GM23338 (cell line): ENCODE measurements around the gene NINJ1. TPM values are rescaled to one million over a fixed set of nuclear protein-coding genes. Genes with fewer than 3 reads are reported as not detected.

ENCODE experiments used
- ATAC-seq: fragments of 200-7000 bp; cut with Tn5 transposase; 3 replicates; pipeline ENCODE4 v1.9.1; 2020
- DNase-seq: peaks from one replicate; pipeline ENCODE4 v3.0.0-alpha.2; 2015; ENCODE audit warnings: low spot score
- H2AFZ ChIP-seq: fragments of 200-600 bp; sonication (generic); 2 replicates; pipeline ENCODE4 v1.8.0; 2016; ENCODE audit warnings: antibody characterized with exemption, mild to moderate bottlenecking, moderate library complexity
- H3F3A ChIP-seq: fragments of 200-600 bp; sonication (generic); replicated peaks from 2 replicates; pipeline ENCODE4 v1.8.0; 2017; ENCODE audit warnings: antibody characterized with exemption, mixed run types, low read depth
- H3K27ac ChIP-seq: fragments of 200-600 bp; sonication (generic); 2 replicates; pipeline ENCODE4 v1.6.1; 2016; ENCODE audit warnings: low read depth
- H3K27me3 ChIP-seq: fragments of 200-600 bp; sonication (generic); 2 replicates; pipeline ENCODE4 v1.8.0; 2016; ENCODE audit warnings: mild to moderate bottlenecking, mixed run types, moderate library complexity; ENCODE audit not compliant: insufficient read depth
- H3K36me3 ChIP-seq: fragments of 200-600 bp; sonication (generic); 2 replicates; pipeline ENCODE4 v1.8.0; 2016; ENCODE audit warnings: mild to moderate bottlenecking; ENCODE audit not compliant: insufficient read depth
- H3K4me1 ChIP-seq: fragments of 200-600 bp; sonication (generic); 2 replicates; pipeline ENCODE4 v1.8.0; 2016; ENCODE audit warnings: mild to moderate bottlenecking, moderate library complexity; ENCODE audit not compliant: insufficient read depth
- H3K4me2 ChIP-seq: fragments of 200-600 bp; sonication (generic); 2 replicates; pipeline ENCODE4 v1.7.1; 2017; ENCODE audit warnings: mixed run types
- H3K4me3 ChIP-seq: fragments of 200-600 bp; sonication (generic); 2 replicates; pipeline ENCODE4 v1.6.1; 2016; ENCODE audit warnings: mixed run types
- H3K79me2 ChIP-seq: fragments of 200-600 bp; sonication (generic); replicated peaks from 2 replicates; pipeline ENCODE4 v1.8.0; 2017; ENCODE audit warnings: mild to moderate bottlenecking; ENCODE audit not compliant: insufficient read depth
- H3K9me2 ChIP-seq: fragments of 200-600 bp; sonication (generic); 2 replicates; pipeline ENCODE4 v1.8.0; 2017; ENCODE audit not compliant: insufficient read depth
- H4K20me1 ChIP-seq: fragments of 200-600 bp; sonication (generic); replicated peaks from 2 replicates; pipeline ENCODE4 v1.8.0; 2017; ENCODE audit warnings: mild to moderate bottlenecking; ENCODE audit not compliant: insufficient read depth
- H3K27ac Mint-ChIP-seq: 2 replicates; pipeline ENCODE4 v1.8.0; 2020; ENCODE audit warnings: inconsistent platforms, mild to moderate bottlenecking, moderate library complexity, mixed read lengths
- H3K27me3 Mint-ChIP-seq: 3 replicates; pipeline ENCODE4 v1.8.0; 2022; ENCODE audit warnings: low read depth, mild to moderate bottlenecking, moderate library complexity, mixed read lengths, inconsistent platforms; ENCODE audit not compliant: insufficient read depth, poor library complexity
- H3K36me3 Mint-ChIP-seq: 3 replicates; pipeline ENCODE4 v1.8.0; 2021; ENCODE audit warnings: low read depth, mild to moderate bottlenecking, inconsistent platforms, moderate library complexity, mixed read lengths
- H3K4me1 Mint-ChIP-seq: 3 replicates; pipeline ENCODE4 v1.8.0; 2020; ENCODE audit warnings: mild to moderate bottlenecking, inconsistent platforms, mixed read lengths
- H3K4me3 Mint-ChIP-seq: 3 replicates; pipeline ENCODE4 v1.8.0; 2021; ENCODE audit warnings: moderate library complexity, mild to moderate bottlenecking, inconsistent platforms, mixed read lengths
- H3K9me3 Mint-ChIP-seq: 3 replicates; pipeline ENCODE4 v1.8.0; 2020; ENCODE audit warnings: moderate library complexity, mild to moderate bottlenecking, inconsistent platforms, mixed read lengths
- CREB1 ChIP-seq: fragments of 250-450 bp; sonication (Bioruptor Pico); IDR thresholded peaks from 2 replicates; pipeline ENCODE4 v1.5.0; 2020; ENCODE audit warnings: low read depth, mild to moderate bottlenecking, moderate library complexity
- EZH2 ChIP-seq: fragments of 200-600 bp; sonication (generic); IDR thresholded peaks from one replicate; pipeline ENCODE4 v1.8.0; 2017; ENCODE audit warnings: antibody characterized with exemption, mild to moderate bottlenecking, low read depth; ENCODE audit not compliant: unreplicated experiment
- EZH2phosphoT487 ChIP-seq: fragments of 200-600 bp; sonication (generic); IDR thresholded peaks from one replicate; pipeline ENCODE4 v1.8.1; 2018; ENCODE audit warnings: antibody characterized with exemption; ENCODE audit not compliant: unreplicated experiment
- NANOG ChIP-seq: IDR thresholded peaks from 2 replicates; pipeline ENCODE4 v1.6.1; 2016; ENCODE audit warnings: antibody characterized with exemption, borderline replicate concordance
- POLR2AphosphoS5 ChIP-seq: IDR thresholded peaks from 2 replicates; pipeline ENCODE4 v1.6.1; 2016; ENCODE audit warnings: antibody characterized with exemption, low read depth
- STAT1 ChIP-seq: IDR thresholded peaks from one replicate; pipeline ENCODE4 v1.6.1; 2016; ENCODE audit warnings: antibody characterized with exemption; ENCODE audit not compliant: unreplicated experiment
- ZNF114 ChIP-seq: fragments of 250-450 bp; sonication (Bioruptor Pico); IDR thresholded peaks from 2 replicates; pipeline ENCODE4 v1.5.0; 2020; ENCODE audit warnings: mild to moderate bottlenecking, moderate library complexity
- polyA plus RNA-seq: library from polyadenylated mRNA; unstranded; fragments of >200 nt; fragmentation: Nextera tagmentation; extraction: Ambion mirVana; gene quantifications from 2 replicates; pipeline ENCODE4 v1.2.1, GENCODE V29; 2016
- total RNA-seq: library from RNA; depleted of rRNA; stranded (reverse); fragments of >200 nt; shearing (Covaris generic); gene quantifications from 2 replicates; pipeline ENCODE4 v1.2.3, GENCODE V29; 2014
- TF ChIP-seq, protein P1 (sequence below): IDR thresholded peaks from one replicate; pipeline ENCODE4 v1.6.1; 2018; ENCODE audit warnings: antibody characterized with exemption; ENCODE audit not compliant: unreplicated experiment
- TF ChIP-seq, protein P2 (sequence below), 2 experiments: fragments of 200-600 bp in 1 of 2; sonication (generic) in 1 of 2; conservative IDR thresholded peaks; 2 replicates each; pipeline versions ENCODE4 v1.5.1 to v1.6.1; 2016 to 2017; ENCODE audit warnings: antibody characterized with exemption in 2 of 2, low read depth in 2 of 2, mild to moderate bottlenecking in 2 of 2, moderate library complexity in 1 of 2
- TF ChIP-seq, protein P3 (sequence below): IDR thresholded peaks from 2 replicates; pipeline ENCODE4 v1.6.1; 2016; ENCODE audit warnings: antibody characterized with exemption

Gene NINJ1
- total and polyA plus RNA-seq, 2 experiments from 2014 or later: 36.3 to 39.7 TPM

DNA sequence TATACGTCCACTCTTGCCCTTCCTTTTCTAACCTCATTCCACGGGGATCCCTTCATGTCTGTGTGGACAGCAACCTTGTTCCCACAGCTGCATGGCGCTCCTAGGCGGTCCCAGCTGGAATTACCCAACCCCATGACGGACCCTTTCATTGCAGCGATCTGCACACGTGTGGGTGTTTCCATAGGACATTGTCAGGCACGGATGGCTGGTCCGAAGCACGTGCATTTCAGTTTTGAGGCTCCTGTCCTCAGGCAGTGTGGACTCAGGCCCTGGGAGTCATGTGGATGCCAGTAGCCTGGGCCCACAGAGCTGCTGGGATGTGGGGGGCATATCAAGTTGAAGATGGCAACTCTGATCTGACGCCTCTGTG lies 23.1 kb downstream of the NINJ1 start (continued):
- no peak for TF ChIP-seq CREB1
- TF ChIP-seq POLR2AphosphoS5: no peak
- TF ChIP-seq, protein P1, sequence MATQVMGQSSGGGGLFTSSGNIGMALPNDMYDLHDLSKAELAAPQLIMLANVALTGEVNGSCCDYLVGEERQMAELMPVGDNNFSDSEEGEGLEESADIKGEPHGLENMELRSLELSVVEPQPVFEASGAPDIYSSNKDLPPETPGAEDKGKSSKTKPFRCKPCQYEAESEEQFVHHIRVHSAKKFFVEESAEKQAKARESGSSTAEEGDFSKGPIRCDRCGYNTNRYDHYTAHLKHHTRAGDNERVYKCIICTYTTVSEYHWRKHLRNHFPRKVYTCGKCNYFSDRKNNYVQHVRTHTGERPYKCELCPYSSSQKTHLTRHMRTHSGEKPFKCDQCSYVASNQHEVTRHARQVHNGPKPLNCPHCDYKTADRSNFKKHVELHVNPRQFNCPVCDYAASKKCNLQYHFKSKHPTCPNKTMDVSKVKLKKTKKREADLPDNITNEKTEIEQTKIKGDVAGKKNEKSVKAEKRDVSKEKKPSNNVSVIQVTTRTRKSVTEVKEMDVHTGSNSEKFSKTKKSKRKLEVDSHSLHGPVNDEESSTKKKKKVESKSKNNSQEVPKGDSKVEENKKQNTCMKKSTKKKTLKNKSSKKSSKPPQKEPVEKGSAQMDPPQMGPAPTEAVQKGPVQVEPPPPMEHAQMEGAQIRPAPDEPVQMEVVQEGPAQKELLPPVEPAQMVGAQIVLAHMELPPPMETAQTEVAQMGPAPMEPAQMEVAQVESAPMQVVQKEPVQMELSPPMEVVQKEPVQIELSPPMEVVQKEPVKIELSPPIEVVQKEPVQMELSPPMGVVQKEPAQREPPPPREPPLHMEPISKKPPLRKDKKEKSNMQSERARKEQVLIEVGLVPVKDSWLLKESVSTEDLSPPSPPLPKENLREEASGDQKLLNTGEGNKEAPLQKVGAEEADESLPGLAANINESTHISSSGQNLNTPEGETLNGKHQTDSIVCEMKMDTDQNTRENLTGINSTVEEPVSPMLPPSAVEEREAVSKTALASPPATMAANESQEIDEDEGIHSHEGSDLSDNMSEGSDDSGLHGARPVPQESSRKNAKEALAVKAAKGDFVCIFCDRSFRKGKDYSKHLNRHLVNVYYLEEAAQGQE: no peak
- no peak for TF ChIP-seq EZH2
- TF ChIP-seq STAT1: no peak
- TF ChIP-seq, protein P2, sequence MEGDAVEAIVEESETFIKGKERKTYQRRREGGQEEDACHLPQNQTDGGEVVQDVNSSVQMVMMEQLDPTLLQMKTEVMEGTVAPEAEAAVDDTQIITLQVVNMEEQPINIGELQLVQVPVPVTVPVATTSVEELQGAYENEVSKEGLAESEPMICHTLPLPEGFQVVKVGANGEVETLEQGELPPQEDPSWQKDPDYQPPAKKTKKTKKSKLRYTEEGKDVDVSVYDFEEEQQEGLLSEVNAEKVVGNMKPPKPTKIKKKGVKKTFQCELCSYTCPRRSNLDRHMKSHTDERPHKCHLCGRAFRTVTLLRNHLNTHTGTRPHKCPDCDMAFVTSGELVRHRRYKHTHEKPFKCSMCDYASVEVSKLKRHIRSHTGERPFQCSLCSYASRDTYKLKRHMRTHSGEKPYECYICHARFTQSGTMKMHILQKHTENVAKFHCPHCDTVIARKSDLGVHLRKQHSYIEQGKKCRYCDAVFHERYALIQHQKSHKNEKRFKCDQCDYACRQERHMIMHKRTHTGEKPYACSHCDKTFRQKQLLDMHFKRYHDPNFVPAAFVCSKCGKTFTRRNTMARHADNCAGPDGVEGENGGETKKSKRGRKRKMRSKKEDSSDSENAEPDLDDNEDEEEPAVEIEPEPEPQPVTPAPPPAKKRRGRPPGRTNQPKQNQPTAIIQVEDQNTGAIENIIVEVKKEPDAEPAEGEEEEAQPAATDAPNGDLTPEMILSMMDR (conservative IDR thresholded peaks at IDR 0.05; ENCODE audit: low read depth in 2 of 2): no peak
- no peak for TF ChIP-seq EZH2phosphoT487
- no peak for TF ChIP-seq NANOG

DNA sequence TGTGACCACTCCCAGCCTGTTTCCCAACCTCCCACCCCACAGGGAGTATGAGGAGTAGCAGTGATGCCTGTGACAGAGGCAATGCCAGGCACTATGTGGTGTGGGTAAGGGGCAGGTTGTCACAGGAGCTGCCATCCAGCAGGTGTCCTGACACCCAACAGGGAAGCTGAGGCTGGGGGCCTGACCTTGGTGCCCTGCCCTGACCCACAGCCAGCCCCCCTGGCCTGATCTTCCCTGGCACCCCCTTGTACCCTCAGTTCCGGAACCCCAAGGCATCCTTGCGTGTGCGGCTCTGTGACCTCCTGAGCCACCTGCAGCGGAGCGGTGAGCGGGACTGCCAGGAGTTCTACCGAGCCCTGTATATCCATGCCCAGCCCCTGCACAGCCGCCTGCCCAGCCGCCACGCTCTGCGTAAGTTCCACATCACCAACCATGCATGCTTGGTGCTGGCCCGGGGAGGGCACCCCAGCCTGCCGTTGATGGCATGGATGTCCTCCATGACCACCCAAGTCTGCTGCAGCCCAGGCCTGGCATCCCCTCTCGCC lies 23.7 kb downstream of the NINJ1 start:
- Histone ChIP-seq H3K4me2 (no peak overlapping the region), H3K79me2 (peaks cover 3% of the 10 kb centered on the region; the same call in 1 of the 2 replicates), H3K4me1 (no peaks in the 10 kb centered on the region), H4K20me1 (peaks cover 10% of the 10 kb centered on the region; the same call in 1 of the 2 replicates), H3K27ac (no peak overlapping the region), H3K4me3 (no peak overlapping the region), H3K36me3 (no peaks in the 10 kb centered on the region), H3K27me3 (no peaks in the 10 kb centered on the region), H3K9me2 (no peaks in the 10 kb centered on the region), H2AFZ (no peak overlapping the region), H3F3A (no peaks in the 10 kb centered on the region)
- H3K9me3 Mint-ChIP-seq: no peaks in the 10 kb centered on the region; the same call in 2 of the 3 replicates
- peaks cover 8% of the 10 kb centered on the region for H3K4me1 Mint-ChIP-seq
- ATAC-seq (no peak), DNase-seq (no peak)
- peaks cover 6% of the 10 kb centered on the region for H3K27me3 Mint-ChIP-seq
- H3K27ac Mint-ChIP-seq: no peak overlapping the region
- no peak overlapping the region for H3K4me3 Mint-ChIP-seq
- peaks cover 4% of the 10 kb centered on the region; the same call in 1 of the 3 replicates for H3K36me3 Mint-ChIP-seq
- TF ChIP-seq, protein P3, sequence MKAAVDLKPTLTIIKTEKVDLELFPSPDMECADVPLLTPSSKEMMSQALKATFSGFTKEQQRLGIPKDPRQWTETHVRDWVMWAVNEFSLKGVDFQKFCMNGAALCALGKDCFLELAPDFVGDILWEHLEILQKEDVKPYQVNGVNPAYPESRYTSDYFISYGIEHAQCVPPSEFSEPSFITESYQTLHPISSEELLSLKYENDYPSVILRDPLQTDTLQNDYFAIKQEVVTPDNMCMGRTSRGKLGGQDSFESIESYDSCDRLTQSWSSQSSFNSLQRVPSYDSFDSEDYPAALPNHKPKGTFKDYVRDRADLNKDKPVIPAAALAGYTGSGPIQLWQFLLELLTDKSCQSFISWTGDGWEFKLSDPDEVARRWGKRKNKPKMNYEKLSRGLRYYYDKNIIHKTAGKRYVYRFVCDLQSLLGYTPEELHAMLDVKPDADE: no peak
- TF ChIP-seq, protein P1: no peak
- TF ChIP-seq CREB1 (no peak), NANOG (no peak), ZNF114 (CRISPR knock-in tag) (no peak)
